Cardiac muscle cell (in vitro differentiated cells and primary cell): Measurements from ENCODE around the gene TOM1L1. TPM values are rescaled to one million over a fixed set of nuclear protein-coding genes. Genes with fewer than 3 reads are reported as not detected.

Source experiments
- DNase-seq, 2 donors: peaks; one replicate each; pipeline versions ENCODE4 v3.0.0 to v3.0.0-alpha.2; 2010 to 2017; ENCODE audit warnings: low read depth in 1 of 2, low spot score in 1 of 2
- H3K27ac ChIP-seq: fragments of 200-600 bp; sonication (generic); 2 replicates; pipeline ENCODE4 v1.5.1; 2016
- H3K27me3 ChIP-seq: fragments of 200-600 bp; sonication (generic); 2 replicates; pipeline ENCODE4 v1.6.0; 2016; ENCODE audit warnings: control low read depth
- H3K36me3 ChIP-seq: fragments of 200-600 bp; sonication (generic); 2 replicates; pipeline ENCODE4 v1.5.1; 2016; ENCODE audit warnings: control low read depth
- H3K4me1 ChIP-seq: fragments of 200-600 bp; sonication (generic); 2 replicates; pipeline ENCODE4 v1.8.1; 2017; ENCODE audit warnings: low read depth, mild to moderate bottlenecking, mixed run types
- H3K4me3 ChIP-seq: fragments of 200-600 bp; sonication (generic); 2 replicates; pipeline ENCODE4 v1.5.1; 2016; ENCODE audit warnings: mild to moderate bottlenecking
- H3K9me3 ChIP-seq: fragments of 200-600 bp; sonication (generic); 2 replicates; pipeline ENCODE4 v1.5.1; 2017; ENCODE audit warnings: low read depth, mild to moderate bottlenecking, control low read depth
- polyA plus RNA-seq: library from polyadenylated mRNA; unstranded; fragments of >200 nt; fragmentation: Nextera tagmentation; extraction: Ambion mirVana; gene quantifications from 2 replicates; pipeline ENCODE4 v1.2.1, GENCODE V29; 2016
- total RNA-seq: library from RNA; depleted of rRNA; stranded (reverse); fragments of >200 nt; gene quantifications from 2 replicates; pipeline ENCODE4 v1.2.3, GENCODE V29; 2016
- TF ChIP-seq, protein P1 (sequence below): IDR thresholded peaks from 2 replicates; pipeline ENCODE4 v1.5.1; 2012; ENCODE audit warnings: low read depth, mild to moderate bottlenecking, low read length

The TOM1L1 gene
- total and polyA plus RNA-seq, 2 experiments from 2014 or later = 23.7 to 37.7 TPM

DNA sequence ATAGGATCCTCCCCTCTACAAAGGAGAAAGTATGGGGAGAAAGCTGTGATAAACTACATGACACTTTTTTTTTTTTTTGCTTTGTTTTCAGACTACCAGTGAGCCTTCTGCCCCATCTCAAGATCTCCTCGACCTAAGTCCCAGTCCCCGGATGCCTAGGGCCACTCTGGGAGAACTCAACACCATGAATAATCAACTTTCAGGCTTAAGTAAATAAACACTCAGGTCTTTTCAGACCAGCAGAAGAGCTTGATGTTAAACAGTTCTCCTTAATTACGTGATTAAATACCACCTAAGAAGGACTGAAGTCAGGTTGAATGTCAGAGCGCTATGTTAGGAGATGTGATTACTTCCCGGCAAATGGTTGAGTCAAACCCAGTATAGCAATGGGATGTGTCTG, 36.4 kb downstream of the TOM1L1 start:
- Histone ChIP-seq H3K27ac (no peak overlapping the region), H3K4me3 (no peak overlapping the region), H3K27me3 (no peaks in the 10 kb centered on the region), H3K9me3 (no peaks in the 10 kb centered on the region), H3K36me3 (peaks cover 6% of the 10 kb centered on the region), H3K4me1 (peaks cover 9% of the 10 kb centered on the region)
- TF ChIP-seq, protein P1, sequence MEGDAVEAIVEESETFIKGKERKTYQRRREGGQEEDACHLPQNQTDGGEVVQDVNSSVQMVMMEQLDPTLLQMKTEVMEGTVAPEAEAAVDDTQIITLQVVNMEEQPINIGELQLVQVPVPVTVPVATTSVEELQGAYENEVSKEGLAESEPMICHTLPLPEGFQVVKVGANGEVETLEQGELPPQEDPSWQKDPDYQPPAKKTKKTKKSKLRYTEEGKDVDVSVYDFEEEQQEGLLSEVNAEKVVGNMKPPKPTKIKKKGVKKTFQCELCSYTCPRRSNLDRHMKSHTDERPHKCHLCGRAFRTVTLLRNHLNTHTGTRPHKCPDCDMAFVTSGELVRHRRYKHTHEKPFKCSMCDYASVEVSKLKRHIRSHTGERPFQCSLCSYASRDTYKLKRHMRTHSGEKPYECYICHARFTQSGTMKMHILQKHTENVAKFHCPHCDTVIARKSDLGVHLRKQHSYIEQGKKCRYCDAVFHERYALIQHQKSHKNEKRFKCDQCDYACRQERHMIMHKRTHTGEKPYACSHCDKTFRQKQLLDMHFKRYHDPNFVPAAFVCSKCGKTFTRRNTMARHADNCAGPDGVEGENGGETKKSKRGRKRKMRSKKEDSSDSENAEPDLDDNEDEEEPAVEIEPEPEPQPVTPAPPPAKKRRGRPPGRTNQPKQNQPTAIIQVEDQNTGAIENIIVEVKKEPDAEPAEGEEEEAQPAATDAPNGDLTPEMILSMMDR = no peak
- DNase-seq = peak in 1 of 2 donors; percentile 2

DNA sequence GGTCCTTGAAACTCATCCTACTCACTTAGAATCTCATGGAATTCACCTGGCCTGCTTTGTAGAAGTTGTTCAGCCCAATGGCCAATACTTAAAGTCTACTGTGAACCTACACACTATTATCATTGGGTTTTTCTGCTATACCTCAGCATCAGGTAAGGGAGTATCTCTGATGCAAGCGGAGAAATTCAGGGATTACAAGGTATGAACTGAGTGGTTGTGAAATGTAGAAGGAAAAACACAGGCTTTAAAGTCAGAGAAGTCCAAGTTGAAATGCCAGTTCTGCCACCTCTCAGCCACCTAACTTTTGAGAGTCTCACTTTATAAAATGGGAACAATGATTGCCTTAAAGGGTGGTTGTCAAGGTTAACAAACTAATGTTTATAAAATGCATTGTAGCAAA, 36.8 kb downstream of the TOM1L1 start:
- H3K9me3 ChIP-seq = no peaks in the 10 kb centered on the region
- TF ChIP-seq, protein P1 = no peak
- no peaks in the 10 kb centered on the region for H3K27me3 ChIP-seq
- peaks cover 9% of the 10 kb centered on the region for H3K4me1 ChIP-seq
- no peak for DNase-seq
- H3K4me3 ChIP-seq = no peak overlapping the region
- peaks cover 6% of the 10 kb centered on the region for H3K36me3 ChIP-seq
- no peak overlapping the region for H3K27ac ChIP-seq

DNA sequence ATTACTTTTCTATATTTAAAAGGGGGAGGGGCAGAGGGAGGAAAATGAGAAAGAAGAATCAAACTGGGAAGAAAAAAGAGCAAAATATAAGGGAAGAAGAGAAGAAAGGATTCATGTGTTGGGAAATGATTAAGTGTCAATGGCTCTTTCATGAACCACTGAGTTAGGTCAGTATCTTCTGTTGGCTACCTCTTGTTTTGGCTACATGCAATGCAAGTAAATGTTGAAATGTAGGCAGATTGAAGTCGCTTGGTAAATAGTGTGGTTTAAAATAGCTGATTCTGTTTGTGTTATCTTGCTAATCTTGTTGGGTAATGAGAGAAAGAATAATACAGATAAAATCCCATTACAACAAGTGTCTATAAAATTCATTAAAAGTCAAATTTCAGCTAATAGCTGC, 40.6 kb downstream of the TOM1L1 start:
- TF ChIP-seq, protein P1 = no peak
- DNase-seq = no peak
- Histone ChIP-seq H3K27me3 (no peaks in the 10 kb centered on the region), H3K27ac (no peak overlapping the region), H3K4me3 (no peak overlapping the region), H3K4me1 (no peaks in the 10 kb centered on the region), H3K9me3 (no peaks in the 10 kb centered on the region), H3K36me3 (peaks cover 5% of the 10 kb centered on the region)

DNA sequence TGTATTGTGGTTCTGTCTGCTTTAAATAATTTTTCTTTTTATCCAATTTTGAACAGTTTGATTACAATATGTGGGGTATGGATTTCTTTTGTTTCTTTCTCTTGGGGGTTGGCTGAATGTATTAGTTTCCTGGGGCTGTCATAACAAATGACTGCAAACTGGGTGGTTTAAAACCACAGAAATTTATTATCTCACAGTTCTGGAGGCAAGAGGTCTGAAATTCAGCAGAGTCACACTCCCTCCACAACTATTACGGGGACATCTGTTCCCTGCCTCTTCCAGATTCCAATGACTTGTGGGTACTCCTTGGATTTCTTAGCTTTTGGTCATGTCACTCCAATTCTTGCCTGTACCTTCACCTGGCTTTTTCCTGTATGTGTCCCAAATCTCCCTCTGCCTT, 44.1 kb downstream of the TOM1L1 start:
- H3K27ac ChIP-seq = no peak overlapping the region
- no peaks in the 10 kb centered on the region for H3K27me3 ChIP-seq
- H3K4me1 ChIP-seq = no peaks in the 10 kb centered on the region
- DNase-seq = peak in 1 of 2 donors; percentile 38
- H3K9me3 ChIP-seq = no peaks in the 10 kb centered on the region
- TF ChIP-seq, protein P1 = no peak
- peaks cover 3% of the 10 kb centered on the region for H3K36me3 ChIP-seq
- H3K4me3 ChIP-seq = no peak overlapping the region

DNA sequence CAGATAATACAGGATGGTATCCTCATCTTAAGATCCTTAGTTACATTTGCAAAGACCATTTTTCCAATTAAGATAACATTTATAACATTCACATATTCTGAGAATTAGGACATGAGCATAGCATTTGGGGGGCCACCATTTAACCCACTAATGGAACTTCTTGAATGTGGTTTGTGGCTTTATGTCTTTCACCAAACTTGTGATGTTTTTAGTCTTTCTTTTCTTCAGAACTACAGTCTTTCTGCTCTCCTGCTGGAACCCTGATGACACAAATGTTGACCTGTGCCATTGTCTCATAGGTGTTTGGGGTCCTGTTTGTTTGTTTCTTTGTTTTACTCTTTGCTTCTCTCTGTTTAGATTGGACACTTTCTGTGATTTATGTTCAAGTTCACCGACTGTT, 44.6 kb downstream of the TOM1L1 start:
- H3K9me3 ChIP-seq = no peaks in the 10 kb centered on the region
- no peaks in the 10 kb centered on the region for H3K4me1 ChIP-seq
- no peaks in the 10 kb centered on the region for H3K27me3 ChIP-seq
- H3K27ac ChIP-seq = no peak overlapping the region
- H3K4me3 ChIP-seq = no peak overlapping the region
- TF ChIP-seq, protein P1 = no peak
- H3K36me3 ChIP-seq = peaks cover 3% of the 10 kb centered on the region
- no peak for DNase-seq

DNA sequence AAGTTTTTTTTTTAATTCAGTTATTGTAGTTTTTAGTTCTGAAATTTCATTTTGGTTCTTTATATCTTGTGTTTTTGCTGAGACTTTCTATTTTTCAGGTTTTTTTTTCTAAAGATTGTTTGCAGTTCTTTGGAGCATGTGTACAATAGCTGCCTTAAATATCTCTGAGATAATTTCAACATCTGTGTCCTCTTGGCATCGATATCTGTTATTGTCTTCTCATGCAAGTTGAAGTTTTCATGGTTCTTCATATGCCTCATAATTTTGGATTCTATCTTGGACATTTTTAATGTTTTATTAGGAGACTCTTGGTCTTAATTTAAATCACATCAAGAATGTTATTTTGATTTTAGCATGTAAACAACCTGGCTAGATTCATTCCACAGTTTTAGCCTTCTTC, 45.0 kb downstream of the TOM1L1 start:
- TF ChIP-seq, protein P1 = no peak

More for the DNA sequence above, 45.0 kb downstream of the TOM1L1 start:
- no peaks in the 10 kb centered on the region for H3K4me1 ChIP-seq
- no peaks in the 10 kb centered on the region for H3K9me3 ChIP-seq
- H3K27ac ChIP-seq = no peak overlapping the region
- peak in 1 of 2 donors; percentile 22 for DNase-seq
- no peaks in the 10 kb centered on the region for H3K36me3 ChIP-seq
- no peak overlapping the region for H3K4me3 ChIP-seq
- no peaks in the 10 kb centered on the region for H3K27me3 ChIP-seq
